ENCODE measurements around the gene SOST.

Gene SOST

GRCh38 chr17:43787728-43788127 is 29.1 kb upstream of the SOST start:
- DNase-seq (ENCODE audit: low read depth, low spot score) = no peak
- no peak for TF ChIP-seq CTCF (IDR thresholded peaks at IDR 0.05; ENCODE audit: low read depth, low read length)
- H3K4me3 ChIP-seq (ENCODE audit: low read depth, low read length) = no peak overlapping the region
- in situ Hi-C loops (cut with HindIII; ENCODE audit: low sequenced_read_pairs) = no loop called here

- in situ Hi-C loops (cut with HindIII; ENCODE audit: low sequenced_read_pairs) = no loop called here
- H3K4me3 ChIP-seq (ENCODE audit: low read depth, low read length) = no peak overlapping the region
- no peak for TF ChIP-seq CTCF (IDR thresholded peaks at IDR 0.05; ENCODE audit: low read depth, low read length)
- DNase-seq (ENCODE audit: low read depth, low spot score) = peak; percentile 80
These were observed 26.1 kb upstream of the SOST start for GRCh38 chr17:43784628-43785101.

GRCh38 chr17:43784068-43784467 is 25.5 kb upstream of the SOST start:
- in situ Hi-C loops (cut with HindIII; ENCODE audit: low sequenced_read_pairs) = no loop called here
- DNase-seq (ENCODE audit: low read depth, low spot score) = peak; percentile 71
- no peak overlapping the region for H3K4me3 ChIP-seq (ENCODE audit: low read depth, low read length)
- TF ChIP-seq CTCF (IDR thresholded peaks at IDR 0.05; ENCODE audit: low read depth, low read length) = no peak

DNA sequence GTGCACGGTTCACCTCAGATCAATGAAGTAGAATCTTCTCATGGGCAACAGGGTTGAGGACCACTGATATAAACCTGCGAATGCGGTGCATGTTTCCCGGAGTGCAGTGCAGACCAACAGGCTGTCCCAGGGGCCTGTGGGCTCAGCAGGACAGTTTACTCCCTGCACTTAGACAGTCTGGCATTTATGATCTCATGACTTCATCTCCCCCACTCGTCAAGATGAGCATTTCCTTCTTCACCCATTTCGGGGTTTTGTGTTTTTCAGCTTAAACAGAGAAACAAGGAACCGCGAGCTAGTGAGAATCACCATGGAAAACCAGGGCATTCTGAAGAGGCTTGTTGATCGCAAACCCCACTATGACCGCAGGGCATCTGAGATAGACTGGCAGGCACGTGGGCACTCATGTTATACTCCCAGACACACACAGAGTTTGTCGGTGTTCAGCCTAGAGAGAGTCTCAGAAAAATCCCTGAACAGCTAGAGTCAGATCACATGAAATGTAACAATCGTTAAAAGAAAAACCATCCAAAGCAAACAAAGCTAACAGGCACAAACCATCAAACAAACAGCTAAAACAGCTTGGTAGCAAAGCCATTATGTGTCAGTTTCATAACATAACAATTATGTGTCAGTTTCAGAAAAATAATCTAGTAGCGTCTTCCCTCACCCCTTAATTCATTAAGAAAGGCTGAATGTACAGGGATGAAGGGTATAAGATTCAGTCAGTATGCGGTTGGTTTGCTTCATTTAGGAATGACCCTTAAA is 24.5 kb upstream of the SOST start:
- no peak for DNase-seq (ENCODE audit: low read depth, low spot score)
- in situ Hi-C loops (cut with HindIII; ENCODE audit: low sequenced_read_pairs) = no loop called here
- no peak overlapping the region for H3K4me3 ChIP-seq (ENCODE audit: low read depth, low read length)
- no peak for TF ChIP-seq CTCF (IDR thresholded peaks at IDR 0.05; ENCODE audit: low read depth, low read length)

GRCh38 chr17:43780135-43780534 is 21.5 kb upstream of the SOST start, which contains the start of gene CFAP97D1:
Gene CFAP97D1, plus strand, starts transcription at chr17:43780435. Its CDS starts 28 bp downstream, at chr17:43780463.
- in situ Hi-C loops (cut with HindIII; ENCODE audit: low sequenced_read_pairs) = no loop called here
- no peak for DNase-seq (ENCODE audit: low read depth, low spot score)
- no peak for TF ChIP-seq CTCF (IDR thresholded peaks at IDR 0.05; ENCODE audit: low read depth, low read length)
- peak within 1 kb of the TSS; percentile 72 for H3K4me3 ChIP-seq (ENCODE audit: low read depth, low read length)

DNA sequence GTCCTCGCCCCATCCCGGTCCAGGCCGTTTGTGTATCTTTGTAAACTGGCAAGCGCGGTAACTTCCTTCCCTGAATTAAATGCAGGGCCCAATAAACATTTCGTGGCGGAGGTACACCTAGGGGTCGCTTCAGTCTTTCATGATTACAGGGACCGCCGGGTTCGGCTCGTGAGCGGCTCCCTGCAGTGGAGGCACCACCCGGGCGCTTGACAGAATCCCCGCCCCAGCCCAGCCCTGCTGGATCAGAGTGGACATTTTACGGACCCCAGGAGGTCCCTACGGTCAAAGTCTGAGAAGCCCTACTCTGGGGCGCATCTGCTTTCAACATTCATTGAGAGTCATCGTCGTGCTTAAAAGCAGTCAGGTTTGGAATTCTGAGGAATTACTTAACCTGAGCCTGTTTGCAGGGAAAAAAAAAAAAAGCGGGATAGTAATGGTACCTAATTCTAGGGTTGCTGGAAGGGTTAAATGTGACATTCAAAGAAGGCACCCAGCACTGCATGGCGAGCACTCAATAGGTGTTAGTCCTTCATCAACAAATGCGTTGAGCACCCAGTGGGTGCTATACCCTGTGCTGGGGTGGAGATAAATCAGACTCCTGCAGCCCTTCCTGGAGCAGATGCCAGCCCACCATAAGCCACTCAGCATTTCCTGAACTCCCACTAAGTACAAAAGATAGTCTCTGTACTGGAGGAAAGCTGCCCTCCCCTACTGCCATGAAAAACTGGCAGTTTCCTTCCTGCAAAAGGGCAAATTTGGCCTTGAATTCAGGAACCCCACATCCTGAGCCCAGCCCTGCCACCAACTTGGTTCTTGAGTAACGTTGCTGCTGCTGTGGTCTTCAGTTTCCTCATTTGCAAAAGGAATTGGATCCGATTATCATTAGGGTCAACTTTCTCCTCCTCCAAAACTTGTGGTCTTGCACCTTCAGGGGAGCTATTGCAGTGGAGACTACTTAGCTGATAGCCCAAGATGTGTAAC is 20.8 kb upstream of the SOST start:
- in situ Hi-C loops (cut with HindIII; ENCODE audit: low sequenced_read_pairs) = no loop called here
- peak; percentile 40 for DNase-seq (ENCODE audit: low read depth, low spot score)
- H3K4me3 ChIP-seq (ENCODE audit: low read depth, low read length) = peak overlapping the region; percentile 72
- peak; percentile 17 for TF ChIP-seq CTCF (IDR thresholded peaks at IDR 0.05; ENCODE audit: low read depth, low read length)

Measured in astrocyte of the spinal cord (primary cell).